Chondrocyte (in vitro differentiated cells): ENCODE data around the gene PLCB4. TPM values are rescaled to one million over a fixed set of nuclear protein-coding genes. Genes with fewer than 3 reads are reported as not detected.

Experiments
- DNase-seq: peaks from one replicate; pipeline ENCODE4 v3.0.0; 2021; ENCODE audit warnings: mixed read lengths, low spot score
- H3K27ac Mint-ChIP-seq: one replicate; pipeline ENCODE4 v1.8.0; 2021; ENCODE audit warnings: mild to moderate bottlenecking, moderate library complexity, mixed read lengths; ENCODE audit not compliant: unreplicated experiment
- H3K27me3 Mint-ChIP-seq: 2 replicates; pipeline ENCODE4 v1.8.0; 2021; ENCODE audit warnings: low read depth, mixed read lengths
- H3K36me3 Mint-ChIP-seq: 2 replicates; pipeline ENCODE4 v1.8.0; 2021; ENCODE audit warnings: low read depth, mixed read lengths
- H3K4me1 Mint-ChIP-seq: 2 replicates; pipeline ENCODE4 v1.8.0; 2021; ENCODE audit warnings: low read depth, mild to moderate bottlenecking, mixed read lengths
- H3K4me3 Mint-ChIP-seq: one replicate; pipeline ENCODE4 v1.8.0; 2021; ENCODE audit warnings: mild to moderate bottlenecking, moderate library complexity, mixed read lengths; ENCODE audit not compliant: unreplicated experiment
- H3K9me3 Mint-ChIP-seq: 2 replicates; pipeline ENCODE4 v1.8.0; 2021; ENCODE audit warnings: low read depth, mixed read lengths
- CTCF ChIP-seq: fragments of 200-600 bp; sonication (generic); IDR thresholded peaks from 2 replicates; pipeline ENCODE4 v1.5.0; 2021; ENCODE audit warnings: antibody characterized with exemption, mild to moderate bottlenecking, moderate library complexity
- total RNA-seq: library from RNA; stranded (reverse); gene quantifications from 3 replicates; pipeline ENCODE4 v1.2.1, GENCODE V29; 2021

PLCB4 gene
- total RNA-seq, 1 donor from 2014 or later = 13.3 TPM

DNA sequence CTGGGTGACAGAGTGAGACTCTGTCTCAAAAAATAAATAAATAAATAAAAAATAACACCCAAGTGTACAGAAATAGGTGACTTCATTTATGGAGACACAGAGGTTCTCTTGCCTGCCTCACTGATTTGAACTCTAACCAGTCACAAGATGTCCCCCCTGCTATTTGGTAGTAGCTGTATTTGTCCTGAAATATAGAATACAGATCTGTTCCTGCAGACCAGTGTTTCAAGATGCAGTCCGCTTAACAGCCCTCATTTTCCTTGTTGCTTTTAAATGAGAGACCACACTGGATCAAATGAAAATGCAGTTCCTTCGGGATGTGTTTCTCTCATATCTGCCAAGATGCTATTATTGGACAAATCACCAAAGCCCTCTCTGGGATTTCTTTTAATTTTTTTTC lies 7.6 kb downstream of the PLCB4 start:
- no peak for TF ChIP-seq CTCF
- Mint-ChIP-seq H3K27me3 (no peaks in the 10 kb centered on the region), H3K27ac (no peak overlapping the region), H3K4me3 (no peak overlapping the region), H3K4me1 (peaks cover 23% of the 10 kb centered on the region), H3K9me3 (no peaks in the 10 kb centered on the region), H3K36me3 (no peaks in the 10 kb centered on the region)
- no peak for DNase-seq

DNA sequence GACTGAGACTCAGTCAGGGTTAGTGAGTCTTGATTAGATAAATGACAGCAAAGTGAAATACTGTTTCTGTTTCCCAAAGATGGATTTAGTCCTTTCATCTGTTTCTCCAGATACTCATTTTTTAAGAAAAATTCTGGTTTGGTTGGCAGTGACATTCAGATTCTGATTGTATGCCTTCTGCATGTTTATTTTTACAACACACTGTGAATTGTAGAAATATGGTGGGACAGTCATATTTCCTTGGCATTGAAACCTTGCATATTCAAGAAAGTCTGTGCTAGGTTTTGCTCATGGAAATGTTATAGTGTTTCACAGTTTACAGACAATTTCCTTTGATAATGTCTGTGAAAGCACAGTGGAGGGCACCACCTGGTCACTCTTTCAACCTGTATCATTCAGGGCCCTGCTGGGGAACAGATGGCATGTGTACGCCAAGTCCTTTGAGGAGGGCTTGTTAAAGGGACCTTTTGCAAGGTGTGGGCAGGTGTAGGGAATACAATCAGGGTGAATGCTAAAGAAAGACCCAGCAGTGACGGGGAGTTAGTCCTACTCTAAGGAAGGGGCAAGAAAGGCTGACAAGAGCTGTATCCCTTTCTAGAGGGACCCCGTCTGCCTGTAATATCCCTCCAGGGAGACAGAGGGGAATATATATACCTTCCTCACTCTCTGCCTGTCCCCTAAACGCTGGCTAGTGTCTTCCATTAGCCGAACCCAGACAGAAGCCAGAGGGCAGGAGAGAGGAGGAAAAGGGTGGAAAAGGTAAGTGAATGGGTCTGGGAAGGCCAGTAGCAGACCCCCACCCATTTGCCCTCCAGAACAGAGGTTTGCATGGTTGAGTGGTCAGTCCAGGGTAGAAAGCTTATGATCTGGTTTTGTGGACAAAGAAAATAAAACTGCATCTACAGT lies 10.2 kb downstream of the PLCB4 start:
- TF ChIP-seq CTCF = no peak
- no peak overlapping the region for H3K27ac Mint-ChIP-seq
- no peaks in the 10 kb centered on the region for H3K9me3 Mint-ChIP-seq
- no peaks in the 10 kb centered on the region for H3K36me3 Mint-ChIP-seq
- no peak overlapping the region for H3K4me3 Mint-ChIP-seq
- no peak for DNase-seq
- H3K27me3 Mint-ChIP-seq = no peaks in the 10 kb centered on the region
- H3K4me1 Mint-ChIP-seq = peaks cover 21% of the 10 kb centered on the region

GRCh38 chr20:9081423-9081966 lies 12.6 kb downstream of the PLCB4 start:
- Mint-ChIP-seq H3K4me1 (peaks cover 29% of the 10 kb centered on the region), H3K36me3 (no peaks in the 10 kb centered on the region), H3K27ac (no peak overlapping the region), H3K9me3 (peaks cover 6% of the 10 kb centered on the region), H3K4me3 (no peak overlapping the region), H3K27me3 (no peaks in the 10 kb centered on the region)
- TF ChIP-seq CTCF = no peak
- no peak for DNase-seq

DNA sequence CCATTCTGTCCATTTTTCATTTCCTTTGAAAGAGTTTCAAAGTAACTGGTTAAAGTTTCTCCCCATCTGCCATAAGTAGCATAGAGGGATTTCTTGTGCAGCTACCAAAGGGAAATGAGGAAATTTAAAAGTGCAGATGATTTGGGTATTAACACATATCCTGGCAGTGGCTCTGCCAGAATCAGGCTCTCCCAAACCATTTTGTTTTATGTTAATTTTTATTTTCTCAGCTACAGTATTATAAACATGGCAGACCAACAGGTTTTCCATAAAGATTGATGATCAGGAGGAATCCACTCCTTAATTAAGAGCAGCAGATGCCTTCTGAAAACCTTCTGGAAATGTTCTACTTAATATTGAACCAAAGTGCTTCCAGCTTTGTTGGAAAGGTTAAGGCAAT lies 13.9 kb downstream of the PLCB4 start:
- Mint-ChIP-seq H3K36me3 (no peaks in the 10 kb centered on the region), H3K4me3 (no peak overlapping the region), H3K4me1 (peaks cover 29% of the 10 kb centered on the region), H3K27ac (no peak overlapping the region), H3K9me3 (peaks cover 11% of the 10 kb centered on the region), H3K27me3 (no peaks in the 10 kb centered on the region)
- TF ChIP-seq CTCF = no peak
- no peak for DNase-seq

- Mint-ChIP-seq H3K36me3 (no peaks in the 10 kb centered on the region), H3K27ac (no peak overlapping the region), H3K4me1 (peaks cover 38% of the 10 kb centered on the region), H3K27me3 (no peaks in the 10 kb centered on the region), H3K9me3 (peaks cover 11% of the 10 kb centered on the region), H3K4me3 (no peak overlapping the region)
- no peak for TF ChIP-seq CTCF
- DNase-seq = no peak
Measured at GRCh38 chr20:9087531-9088217, 18.8 kb downstream of the PLCB4 start.
